Panc1 (cell line): Measurements from ENCODE around the gene KMO.

Experiments used
- CTCF ChIP-seq: fragments of 450-650 bp; IDR thresholded peaks from 2 replicates; pipeline ENCODE4 v1.5.1; 2017; ENCODE audit warnings: mild to moderate bottlenecking
- POLR2AphosphoS5 ChIP-seq: IDR thresholded peaks from 2 replicates; pipeline ENCODE4 v1.6.1; 2012; ENCODE audit warnings: mild to moderate bottlenecking, low read depth, low read length, moderate library complexity
- REST ChIP-seq, 2 experiments: IDR thresholded peaks; 2 replicates each; pipeline ENCODE4 v1.6.1; 2011 to 2012; ENCODE audit warnings: low read depth in 2 of 2, control low read depth in 1 of 2, low read length in 1 of 2, mild to moderate bottlenecking in 1 of 2, moderate library complexity in 1 of 2; ENCODE audit not compliant: insufficient read depth in 1 of 2
- SIN3A ChIP-seq: IDR thresholded peaks from 2 replicates; pipeline ENCODE4 v1.6.1; 2012; ENCODE audit warnings: low read depth, mild to moderate bottlenecking, low read length, moderate library complexity, borderline replicate concordance; ENCODE audit not compliant: insufficient read depth
- TCF7L2 ChIP-seq: IDR thresholded peaks from 2 replicates; pipeline ENCODE4 v1.6.1; 2011; ENCODE audit warnings: mild to moderate bottlenecking, low read depth, low read length, inconsistent platforms

- TF ChIP-seq CTCF (no peak), SIN3A (no peak), POLR2AphosphoS5 (no peak), TCF7L2 (no peak), REST (IDR thresholded peaks at IDR 0.05; ENCODE audit: insufficient read depth in 1 of 2, low read depth in 2 of 2, low read length in 1 of 2) (no peak)
These were observed 24.9 kb upstream of the KMO start for GRCh38 chr1:241507189-241507863.
